GM12878 (cell line): ENCODE data around the gene BRD3. TPM values are rescaled to one million over a fixed set of nuclear protein-coding genes. Genes with fewer than 3 reads are reported as not detected.
A peak's percentile ranks its signal among the peaks of the same experiment; 100 is the strongest.

Source experiments
- ATAC-seq: fragments of 200-7000 bp; cut with Tn5 transposase; 3 replicates; pipeline ENCODE4 v1.9.1; 2020; ENCODE audit warnings: mild to moderate bottlenecking, moderate library complexity
- BruUV-seq: library from RNA; stranded (reverse); fragments of 400-500 nt; replicated peaks from 2 replicates; lab custom pipeline; 2021; lab: Mats Ljungman, UMichigan
- CTCF ChIA-PET: fragments of 300-600 bp; sonication (Branson Sonifier 250); formaldehyde crosslinking; extraction: SDS; loops from one replicate; lab custom pipeline; 2021; ENCODE audit warnings: inconsistent platforms; lab: Yijun Ruan, JAX
- POLR2A ChIA-PET: fragments of 350-600 bp; formaldehyde crosslinking; extraction: SDS; loops from one replicate; lab custom pipeline; 2021; ENCODE audit warnings: inconsistent platforms; lab: Charles Lee
- RAD21 ChIA-PET: fragments of 300-600 bp; sonication (Branson Sonifier 250); formaldehyde crosslinking; loops from one replicate; lab custom pipeline; 2023; ENCODE audit warnings: antibody characterized with exemption; ENCODE audit not compliant: unreplicated experiment; lab: Charles Lee
- SMC1A ChIA-PET: fragments of 300-600 bp; sonication (Branson Sonifier 250); formaldehyde crosslinking; loops from one replicate; lab custom pipeline; 2023; ENCODE audit not compliant: unreplicated experiment, uncharacterized antibody; lab: Charles Lee
- DNase-seq: peaks from one replicate; pipeline ENCODE4 v3.0.0-alpha.2; 2011; ENCODE audit warnings: low read depth, low spot score
- FAIRE-seq: peaks from 3 replicates; lab custom pipeline; 2011; peaks lifted over from hg19 to GRCh38; lab: Jason Lieb, UNC
- H2AFZ ChIP-seq: 2 replicates; pipeline ENCODE4 v1.6.0; 2011; ENCODE audit warnings: low read depth, low read length, control low read depth; ENCODE audit not compliant: control insufficient read depth
- H3K27ac ChIP-seq: 2 replicates; pipeline ENCODE4 v1.5.1; 2011; ENCODE audit warnings: control low read depth; ENCODE audit not compliant: control insufficient read depth, insufficient read depth
- H3K27me3 ChIP-seq, 2 experiments: replicated peaks in 1 of 2; 2 replicates each; pipeline versions ENCODE4 v1.6.0 to v1.6.1; 2011; ENCODE audit warnings: low read length in 1 of 2; ENCODE audit not compliant: control insufficient read depth in 2 of 2, insufficient read depth in 2 of 2
- H3K36me3 ChIP-seq, 2 experiments: 2 replicates each; pipeline ENCODE4 v1.5.1; 2011; ENCODE audit warnings: low read length in 1 of 2; ENCODE audit not compliant: control insufficient read depth in 2 of 2, insufficient read depth in 2 of 2
- H3K4me1 ChIP-seq: 2 replicates; pipeline ENCODE4 v1.6.1; 2011; ENCODE audit warnings: mild to moderate bottlenecking, low read length, moderate library complexity, mixed read lengths; ENCODE audit not compliant: control insufficient read depth, insufficient read depth
- H3K4me2 ChIP-seq: 2 replicates; pipeline ENCODE4 v1.6.0; 2011; ENCODE audit warnings: control low read depth; ENCODE audit not compliant: control insufficient read depth, insufficient read depth
- H3K4me3 ChIP-seq: fragments of 200-600 bp; sonication (generic); 2 replicates; pipeline ENCODE4 v1.5.1; 2016
- H3K79me2 ChIP-seq: 2 replicates; pipeline ENCODE4 v1.6.0; 2011; ENCODE audit warnings: low read length; ENCODE audit not compliant: control insufficient read depth, insufficient read depth
- H3K9ac ChIP-seq: 2 replicates; pipeline ENCODE4 v1.8.0; 2011; ENCODE audit warnings: low read length, control low read depth, mixed read lengths; ENCODE audit not compliant: control insufficient read depth, insufficient read depth
- H3K9me3 ChIP-seq: replicated peaks from 3 replicates; pipeline ENCODE4 v1.5.1; 2011; ENCODE audit warnings: mild to moderate bottlenecking, low read length; ENCODE audit not compliant: control insufficient read depth, insufficient read depth
- H4K20me1 ChIP-seq: 2 replicates; pipeline ENCODE4 v1.6.0; 2011; ENCODE audit not compliant: control insufficient read depth, insufficient read depth
- CTCF ChIP-seq, 3 experiments: IDR thresholded peaks in 2 of 3; conservative IDR thresholded peaks in 1 of 3; 2 replicates each; pipeline ENCODE4 v1.5.1; 2011; ENCODE audit warnings: low read depth in 3 of 3, low read length in 3 of 3, mild to moderate bottlenecking in 3 of 3, control low read depth in 2 of 3, moderate library complexity in 2 of 3, inconsistent platforms in 1 of 3, mixed read lengths in 1 of 3; ENCODE audit not compliant: control insufficient read depth in 2 of 3, insufficient read depth in 1 of 3; ENCODE audit errors: extremely low read depth in 1 of 3
- EGR1 ChIP-seq, 2 experiments: IDR thresholded peaks; 1 replicate in 1 of 2; 2 replicates in 1 of 2; pipeline ENCODE4 v1.6.1; 2011 to 2012; ENCODE audit warnings: low read depth in 2 of 2, low read length in 2 of 2, borderline replicate concordance in 1 of 2, mild to moderate bottlenecking in 1 of 2, moderate library complexity in 1 of 2
- HCFC1 ChIP-seq: fragments of 150-350 bp; IDR thresholded peaks from 2 replicates; pipeline ENCODE4 v1.6.1; 2014; ENCODE audit warnings: low read length
- RUNX3 ChIP-seq: IDR thresholded peaks from 2 replicates; pipeline ENCODE4 v1.6.1; 2012; ENCODE audit warnings: low read length, inconsistent platforms
- SMARCA5 ChIP-seq: fragments of 450-650 bp; IDR thresholded peaks from 2 replicates; pipeline ENCODE4 v1.6.1; 2017; ENCODE audit warnings: mild to moderate bottlenecking
- WGBS: methylation state at CpG from one replicate; pipeline ENCODE4 v1.1.6; 2016; ENCODE audit warnings: low lambda C conversion rate; ENCODE audit not compliant: insufficient replicate concordance, insufficient coverage; ENCODE audit errors: missing lambda C conversion rate; 5-methylcytosine and 5-hydroxymethylcytosine counted together
- in situ Hi-C: fragments of 300-500 bp; cut with MboI; formaldehyde crosslinking; loops from 9 replicates; pipeline ENCODE4 v1.14.3; 2018; ENCODE audit warnings: mixed read lengths
- intact Hi-C: fragments of 100-400 bp; cut with micrococcal nuclease; formaldehyde crosslinking; loops from one replicate; pipeline ENCODE4 v1.14.2; 2022; ENCODE audit not compliant: unreplicated experiment
- polyA plus RNA-seq, 11 experiments: library from polyadenylated mRNA; depleted of rRNA in 4 of 11; unstranded in 6 of 11; stranded (reverse) in 5 of 11; fragments of >200 nt; fragmentation: Nextera tagmentation in 4 of 11; fragmentation: Illumina TruSeq in 1 of 11; extraction: Ambion mirVana in 4 of 11; extraction: Trizol in 1 of 11; gene quantifications; 1 replicate in 1 of 11; 2 replicates in 10 of 11; pipeline versions ENCODE4 v1.2.1 to v1.2.3, GENCODE V29; 2011 to 2016; ENCODE audit warnings: inconsistent platforms in 2 of 11, missing spikeins in 2 of 11, low read depth in 1 of 11
- total RNA-seq, 4 experiments: library from RNA; depleted of rRNA in 3 of 4; stranded (reverse); fragments of >200 nt in 3 of 4; fragmentation: Illumina TruSeq in 1 of 4; extraction: Trizol in 1 of 4; gene quantifications; 2 replicates each; pipeline versions ENCODE4 v1.2.1 to v1.2.3, GENCODE V29; 2013 to 2021
- TF ChIP-seq, protein P1 (sequence below): fragments of 450-650 bp; formaldehyde crosslinking; IDR thresholded peaks from 2 replicates; pipeline ENCODE4 v1.4.0; 2022; ENCODE audit warnings: mild to moderate bottlenecking, moderate library complexity

The BRD3 gene
- total and polyA plus RNA-seq, 10 of the 15 experiments (the other 5 are each of a cell fraction or from before 2014, with no cell fraction given), result 0.53 to 20.8 (median 4.8) TPM

GRCh38 chr9:134026981-134027380 lies 40.8 kb downstream of the BRD3 start:
- DNase-seq, result no peak
- intact Hi-C loops, result no loop called here
- WGBS, result 94% methylated on average over 8 of the region's 8 CpGs
- in situ Hi-C loops, result no loop called here
- Histone ChIP-seq H3K27me3 (no peaks in the 10 kb centered on the region), H2AFZ (no peak overlapping the region), H3K4me3 (no peak overlapping the region), H3K9me3 (no peaks in the 10 kb centered on the region), H3K79me2 (no peaks in the 10 kb centered on the region), H3K4me2 (no peak overlapping the region), H3K36me3 (no peaks in the 10 kb centered on the region; a peak in 2 of 4 replicates), H4K20me1 (no peaks in the 10 kb centered on the region), H3K4me1 (peaks cover 5% of the 10 kb centered on the region), H3K27ac (no peak overlapping the region), H3K9ac (no peak overlapping the region)
- no peak for FAIRE-seq
- no peak for ATAC-seq
- BruUV-seq, result TSS peak; percentile 84
- ChIA-PET RAD21 (no interaction called here), CTCF (no interaction called here), POLR2A (no interaction called here), SMC1A (no interaction called here)
- TF ChIP-seq HCFC1 (no peak), EGR1 (IDR thresholded peaks at IDR 0.05; ENCODE audit: borderline replicate concordance in 1 of 2, low read depth in 2 of 2, low read length in 2 of 2) (no peak), RUNX3 (no peak), CTCF (IDR thresholded peaks at IDR 0.05 in 2 of 3, conservative IDR thresholded peaks at IDR 0.05 in 1 of 3; ENCODE audit: control insufficient read depth in 2 of 3, extremely low read depth in 1 of 3, insufficient read depth in 1 of 3, low read depth in 3 of 3, low read length in 3 of 3) (no peak), SMARCA5 (no peak)
- TF ChIP-seq, protein P1, sequence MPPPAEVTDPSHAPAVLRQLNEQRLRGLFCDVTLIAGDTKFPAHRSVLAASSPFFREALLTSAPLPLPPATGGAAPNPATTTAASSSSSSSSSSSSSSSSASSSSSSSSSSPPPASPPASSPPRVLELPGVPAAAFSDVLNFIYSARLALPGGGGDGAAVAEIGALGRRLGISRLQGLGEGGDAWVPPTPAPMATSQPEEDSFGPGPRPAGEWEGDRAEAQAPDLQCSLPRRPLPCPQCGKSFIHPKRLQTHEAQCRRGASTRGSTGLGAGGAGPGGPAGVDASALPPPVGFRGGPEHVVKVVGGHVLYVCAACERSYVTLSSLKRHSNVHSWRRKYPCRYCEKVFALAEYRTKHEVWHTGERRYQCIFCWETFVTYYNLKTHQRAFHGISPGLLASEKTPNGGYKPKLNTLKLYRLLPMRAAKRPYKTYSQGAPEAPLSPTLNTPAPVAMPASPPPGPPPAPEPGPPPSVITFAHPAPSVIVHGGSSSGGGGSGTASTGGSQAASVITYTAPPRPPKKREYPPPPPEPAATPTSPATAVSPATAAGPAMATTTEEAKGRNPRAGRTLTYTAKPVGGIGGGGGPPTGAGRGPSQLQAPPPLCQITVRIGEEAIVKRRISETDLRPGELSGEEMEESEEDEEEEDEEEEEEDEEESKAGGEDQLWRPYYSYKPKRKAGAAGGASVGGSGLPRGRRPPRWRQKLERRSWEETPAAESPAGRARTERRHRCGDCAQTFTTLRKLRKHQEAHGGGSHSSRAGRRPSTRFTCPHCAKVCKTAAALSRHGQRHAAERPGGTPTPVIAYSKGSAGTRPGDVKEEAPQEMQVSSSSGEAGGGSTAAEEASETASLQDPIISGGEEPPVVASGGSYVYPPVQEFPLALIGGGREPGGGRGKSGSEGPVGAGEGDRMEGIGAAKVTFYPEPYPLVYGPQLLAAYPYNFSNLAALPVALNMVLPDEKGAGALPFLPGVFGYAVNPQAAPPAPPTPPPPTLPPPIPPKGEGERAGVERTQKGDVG (CRISPR knock-in tag), result no peak
